Posterior cingulate gyrus (tissue), 11 donors: Measurements from ENCODE around the gene PKDREJ.
"Not testable (repeated sequence)": the region's sequence is repeated elsewhere in the genome, so short reads cannot be mapped to it uniquely, and the experiment has no call there.

ENCODE experiments used
- DNase-seq, 10 donors: peaks; one replicate each; pipeline versions ENCODE4 v3.0.0 to v3.0.0-alpha.2; 2020 to 2021; ENCODE audit warnings: mixed read lengths in 3 of 10
- intact Hi-C: fragments of 100-400 bp; cut with DNase I; formaldehyde crosslinking; loops from one replicate; pipeline ENCODE4 v1.15.1; 2023

Gene PKDREJ, protein sequence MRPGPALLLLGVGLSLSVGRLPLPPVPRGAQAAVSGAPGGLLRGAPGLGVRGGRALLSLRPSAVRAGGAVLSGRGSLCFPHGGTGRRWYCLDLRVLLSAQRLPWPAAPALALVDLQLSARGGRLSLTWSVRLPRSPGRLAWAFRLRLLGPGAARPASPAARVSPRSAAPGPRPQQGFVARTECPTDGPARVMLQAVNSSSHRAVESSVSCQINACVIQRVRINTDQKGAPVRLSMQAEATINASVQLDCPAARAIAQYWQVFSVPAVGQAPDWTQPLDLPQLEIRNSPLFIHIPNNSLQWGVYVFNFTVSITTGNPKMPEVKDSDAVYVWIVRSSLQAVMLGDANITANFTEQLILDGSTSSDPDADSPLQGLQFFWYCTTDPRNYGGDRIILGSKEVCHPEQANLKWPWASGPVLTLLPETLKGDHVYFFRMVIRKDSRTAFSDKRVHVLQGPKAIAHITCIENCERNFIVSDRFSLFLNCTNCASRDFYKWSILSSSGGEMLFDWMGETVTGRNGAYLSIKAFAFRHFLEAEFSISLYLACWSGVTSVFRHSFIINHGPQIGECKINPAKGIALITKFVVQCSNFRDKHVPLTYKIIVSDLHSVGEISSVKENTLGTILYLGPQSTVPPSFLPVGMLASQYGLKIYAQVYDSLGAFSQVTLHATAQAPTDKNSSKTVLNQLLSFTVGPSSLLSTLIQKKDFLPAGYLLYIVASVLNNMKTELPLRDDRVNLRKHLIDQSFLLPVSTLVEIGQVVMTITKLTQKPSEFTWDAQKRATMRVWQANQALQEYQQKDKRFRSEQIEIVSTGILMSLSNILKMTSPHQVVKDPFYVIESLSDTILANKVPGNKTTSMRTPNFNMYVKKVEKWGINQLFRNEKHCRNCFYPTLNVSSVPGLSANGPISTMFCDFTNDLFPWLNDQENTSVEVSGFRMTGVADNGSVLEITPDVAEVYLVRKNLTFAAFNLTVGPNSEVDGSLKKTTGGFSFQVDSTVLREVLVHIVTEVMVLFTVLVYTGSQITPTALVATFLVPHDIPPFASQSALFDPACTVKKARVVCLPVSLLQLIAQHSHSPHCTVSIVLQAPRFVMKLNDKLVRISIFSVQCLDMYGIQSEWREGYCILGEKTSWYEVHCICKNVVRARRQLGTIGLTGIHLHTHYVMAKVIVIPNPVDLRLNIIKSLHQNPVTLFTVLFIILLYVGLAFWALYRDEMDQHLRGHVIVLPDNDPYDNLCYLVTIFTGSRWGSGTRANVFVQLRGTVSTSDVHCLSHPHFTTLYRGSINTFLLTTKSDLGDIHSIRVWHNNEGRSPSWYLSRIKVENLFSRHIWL (N-terminal part only)

DNA sequence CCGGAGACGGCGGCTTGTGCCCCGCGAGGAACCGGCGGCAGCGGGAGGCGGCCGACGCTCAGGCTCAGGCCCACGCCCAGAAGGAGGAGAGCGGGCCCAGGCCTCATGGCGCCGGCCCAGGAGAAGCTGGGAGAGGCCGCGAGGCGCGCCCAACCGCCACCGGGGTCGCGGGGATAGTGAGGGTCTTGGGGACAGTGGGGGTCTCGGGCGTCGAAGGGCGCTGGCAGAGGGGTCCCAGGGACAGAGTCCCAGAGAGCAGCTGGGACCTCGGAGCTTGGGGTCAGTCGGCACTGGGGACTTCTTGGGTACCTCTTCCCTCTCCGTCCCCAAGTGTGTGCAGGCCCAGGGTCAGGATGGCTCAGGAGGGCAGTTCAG, at the start of gene PKDREJ:
PKDREJ (minus strand) TSS at position 128 of the 375 bp plus-strand sequence; CDS start at position 107, 21 bp downstream.
- peak in 2 of 10 donors; percentile 31 to 59 for DNase-seq
- intact Hi-C loops = no loop called here

DNA sequence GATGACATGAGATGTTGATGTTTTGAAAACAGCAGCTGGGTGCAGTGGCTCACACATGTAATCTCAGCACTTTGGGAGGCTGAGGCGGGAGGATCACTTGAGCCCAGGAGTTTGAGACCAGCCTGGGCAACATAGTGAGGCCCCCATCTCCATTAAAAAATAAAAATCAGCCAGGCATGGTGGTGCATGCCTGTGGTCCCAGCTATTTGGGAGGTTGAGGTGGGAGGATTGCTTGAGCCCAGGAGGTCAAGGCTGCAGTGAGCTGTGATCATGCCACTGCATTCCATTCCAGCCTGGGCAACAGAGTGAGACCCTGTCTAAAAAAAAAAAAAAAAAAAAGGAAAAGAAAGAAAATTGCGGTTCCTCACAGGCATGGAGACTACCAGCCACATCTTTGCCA, 49.7 kb upstream of the PKDREJ start:
- peak in 2 of 10 donors; percentile 10 to 21 for DNase-seq
- intact Hi-C loops = not testable (repeated sequence)

DNA sequence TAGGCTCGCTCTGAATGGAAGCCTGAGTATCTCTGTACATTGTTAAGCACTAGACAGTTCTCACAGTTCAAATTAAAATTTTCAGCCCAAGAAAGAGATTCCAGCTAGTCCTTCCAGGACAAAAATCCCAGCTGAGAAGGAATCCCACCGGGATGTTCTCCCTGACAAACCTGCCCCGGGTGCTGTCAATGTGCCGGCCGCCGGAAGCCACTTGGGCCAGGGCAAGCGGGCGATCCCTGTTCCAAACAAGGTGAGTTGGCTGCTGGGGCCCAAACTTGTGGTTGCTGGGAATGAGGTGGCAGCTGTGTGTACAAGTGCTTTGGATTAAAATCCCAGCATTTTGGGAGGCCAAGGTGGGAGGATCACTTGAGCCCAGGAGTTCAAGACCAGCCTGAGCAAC, 48.9 kb upstream of the PKDREJ start:
- DNase-seq = peak in 2 of 10 donors; percentile 49 to 67
- intact Hi-C loops = no loop called here

DNA sequence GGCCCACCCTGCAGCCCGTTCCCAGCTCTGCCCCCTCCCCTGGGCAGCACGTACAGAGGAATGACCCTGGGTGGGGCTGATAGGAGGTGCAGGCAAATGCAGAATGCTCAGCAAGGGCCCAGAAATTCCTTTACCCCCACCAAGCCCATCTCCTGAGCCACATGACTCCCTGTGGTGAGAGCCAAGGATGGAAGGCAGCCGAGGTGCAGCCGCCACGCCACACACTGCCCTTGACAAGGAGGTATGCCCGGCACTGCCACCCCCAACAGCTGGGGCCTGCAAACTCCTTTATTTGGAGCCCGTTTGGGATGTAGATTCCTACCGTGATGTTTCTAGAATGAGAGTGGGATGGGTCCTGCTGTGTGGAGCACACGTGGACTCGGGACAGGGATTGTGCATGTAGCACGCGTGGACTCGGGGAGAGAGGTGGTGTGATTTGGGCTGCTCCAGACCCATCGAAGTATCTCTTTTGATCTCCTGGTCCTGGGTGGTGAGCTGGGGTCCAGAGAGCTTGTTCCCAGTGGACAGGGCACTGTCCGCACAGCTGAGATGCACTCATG, 46.5 kb upstream of the PKDREJ start:
- intact Hi-C loops = no loop called here
- DNase-seq = peak in 2 of 10 donors; percentile 39 to 63

DNA sequence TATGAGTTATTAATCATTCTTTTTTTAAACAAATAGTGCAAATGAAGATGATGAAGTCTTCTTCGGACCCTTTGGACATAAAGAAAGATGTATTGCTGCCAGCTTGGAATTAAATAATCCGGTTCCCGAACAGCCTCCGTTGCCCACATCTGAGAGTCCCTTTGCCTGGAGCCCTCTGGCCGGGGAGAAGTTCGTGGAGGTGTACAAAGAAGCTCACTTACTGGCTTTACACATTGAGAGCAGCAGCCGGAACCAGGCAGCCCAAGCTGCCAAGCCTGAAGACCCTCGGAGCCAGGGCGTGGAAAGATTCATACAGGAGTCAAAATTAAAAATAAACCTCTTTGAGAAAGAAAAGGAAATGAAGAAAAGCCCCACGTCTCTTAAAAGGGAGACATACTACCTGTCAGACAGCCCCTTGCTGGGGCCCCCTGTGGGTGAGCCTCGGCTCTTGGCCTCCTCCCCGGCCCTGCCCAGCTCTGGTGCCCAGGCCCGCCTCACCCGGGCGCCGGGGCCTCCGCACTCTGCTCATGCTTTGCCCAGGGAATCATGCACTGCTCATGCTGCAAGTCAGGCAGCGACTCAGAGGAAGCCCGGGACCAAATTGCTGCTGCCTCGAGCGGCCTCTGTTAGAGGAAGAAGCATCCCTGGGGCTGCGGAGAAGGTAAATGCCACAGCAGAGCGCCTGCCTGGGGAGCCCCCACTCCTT, 45.3 kb upstream of the PKDREJ start:
- peak in 3 of 10 donors; percentile 29 to 76 (median 52) for DNase-seq

DNA sequence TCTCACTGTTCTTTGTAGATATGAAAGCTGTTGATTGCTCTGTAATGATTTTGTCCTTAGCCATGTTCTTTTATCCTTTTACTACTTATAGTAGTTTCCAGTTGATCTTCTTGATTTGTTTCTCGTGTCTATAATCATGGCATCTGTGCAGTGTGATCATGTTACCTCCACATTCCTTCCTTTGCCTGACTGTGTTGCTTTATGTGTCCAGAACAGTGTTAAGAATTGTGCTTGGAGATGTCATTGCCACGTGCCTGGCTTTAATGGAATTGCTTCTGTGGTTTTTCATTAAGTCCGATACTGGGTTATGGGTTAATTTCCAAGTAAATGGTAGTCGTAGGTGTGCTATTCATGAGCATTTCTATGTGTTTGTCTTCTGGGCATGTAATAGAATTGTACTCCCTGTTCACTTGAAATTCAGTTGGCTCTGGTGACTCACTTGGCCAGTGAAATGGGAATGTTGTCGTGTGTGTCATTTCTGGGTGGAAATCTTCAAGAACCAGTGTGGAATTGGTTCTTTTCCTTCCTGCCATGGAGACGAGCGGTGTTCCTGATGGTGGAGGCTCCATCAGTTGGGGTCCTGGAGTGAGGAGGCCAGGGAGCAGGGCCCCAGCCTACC, 40.3 kb upstream of the PKDREJ start:
- intact Hi-C loops = no loop called here
- DNase-seq = no peak

More for the DNA sequence above, 45.3 kb upstream of the PKDREJ start:
- intact Hi-C loops = no loop called here

DNA sequence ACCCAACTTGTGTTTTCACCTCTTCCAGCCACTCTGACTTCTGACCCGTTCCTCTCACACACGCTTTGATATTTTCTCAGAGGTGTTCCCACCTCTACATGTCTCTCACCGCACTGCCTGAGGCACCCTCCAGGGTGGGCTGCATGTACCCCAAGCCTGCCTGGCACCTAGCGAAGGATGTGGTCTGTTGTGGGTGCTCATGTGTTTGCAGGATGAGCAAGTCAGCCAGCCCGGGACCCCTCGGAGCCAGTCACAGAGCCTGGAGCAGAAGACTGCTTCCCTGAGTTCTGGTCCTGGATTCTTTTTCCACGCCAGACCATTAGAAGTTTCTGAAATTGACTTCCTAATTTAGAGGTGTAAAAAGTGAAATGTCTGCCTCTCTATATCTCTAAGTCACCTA, 37.3 kb upstream of the PKDREJ start:
- intact Hi-C loops = no loop called here
- DNase-seq = peak in 2 of 10 donors; percentile 25 to 55

DNA sequence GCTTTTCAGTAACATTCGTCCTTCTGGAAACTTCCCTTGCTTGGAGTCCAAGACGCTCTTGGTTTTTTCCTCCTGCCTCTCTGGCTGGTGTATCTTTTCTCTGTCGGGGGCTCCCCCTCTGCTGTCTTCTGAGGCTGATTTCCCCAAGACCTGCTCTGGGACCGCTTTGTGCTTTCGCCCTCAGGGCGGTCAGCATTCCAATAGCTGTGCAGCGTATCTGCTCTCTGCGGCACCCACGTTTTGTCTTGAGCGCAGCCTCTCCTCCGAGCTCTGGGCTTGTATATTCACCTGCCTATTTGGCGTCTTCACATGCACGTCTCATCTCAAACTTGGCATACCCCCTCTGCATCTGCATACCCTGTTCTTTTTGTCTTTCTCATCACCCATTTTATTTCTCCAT, 36.0 kb upstream of the PKDREJ start:
- DNase-seq = peak in 3 of 10 donors; percentile 40 to 70 (median 64)
- intact Hi-C loops = loop anchor here (5.0 kb wide), 2 partner anchors 33 to 177 kb away; no protein-coding TSS in a partner anchor

DNA sequence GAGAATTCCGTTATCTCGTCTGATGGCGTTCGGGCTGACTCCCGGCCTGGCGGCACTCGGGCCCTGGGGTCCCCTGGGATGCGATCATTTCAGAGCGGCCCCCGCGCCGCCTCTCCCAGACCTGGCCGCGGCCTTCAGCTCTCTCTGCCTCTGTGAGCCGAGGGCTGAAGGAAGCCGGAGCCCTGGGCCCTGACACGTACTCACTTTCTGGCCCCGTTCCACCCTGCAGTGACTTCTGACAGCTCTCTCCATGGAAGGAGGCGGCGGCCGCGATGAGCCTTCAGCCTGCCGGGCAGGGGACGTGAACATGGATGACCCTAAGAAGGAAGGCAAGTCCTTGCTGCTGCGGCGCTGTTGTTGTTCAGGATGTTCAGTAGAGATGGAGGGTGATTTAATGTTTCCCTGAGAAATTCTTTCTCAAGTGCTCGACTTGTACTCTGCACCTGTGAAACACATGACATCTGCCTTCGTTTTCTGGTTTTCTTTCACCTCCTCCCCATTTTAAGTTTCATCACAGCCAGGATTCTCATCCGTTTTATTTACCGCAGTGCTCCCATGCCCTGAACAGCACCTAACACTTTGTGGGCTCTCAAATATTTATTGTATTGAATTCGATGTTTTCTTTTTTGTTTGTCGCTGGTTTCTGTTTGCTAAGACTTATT, 34.1 kb upstream of the PKDREJ start:
- DNase-seq = peak in 1 of 10 donors; percentile 86
- intact Hi-C loops = loop anchor here (5.0 kb wide), 2 partner anchors 35 to 175 kb away; no protein-coding TSS in a partner anchor

DNA sequence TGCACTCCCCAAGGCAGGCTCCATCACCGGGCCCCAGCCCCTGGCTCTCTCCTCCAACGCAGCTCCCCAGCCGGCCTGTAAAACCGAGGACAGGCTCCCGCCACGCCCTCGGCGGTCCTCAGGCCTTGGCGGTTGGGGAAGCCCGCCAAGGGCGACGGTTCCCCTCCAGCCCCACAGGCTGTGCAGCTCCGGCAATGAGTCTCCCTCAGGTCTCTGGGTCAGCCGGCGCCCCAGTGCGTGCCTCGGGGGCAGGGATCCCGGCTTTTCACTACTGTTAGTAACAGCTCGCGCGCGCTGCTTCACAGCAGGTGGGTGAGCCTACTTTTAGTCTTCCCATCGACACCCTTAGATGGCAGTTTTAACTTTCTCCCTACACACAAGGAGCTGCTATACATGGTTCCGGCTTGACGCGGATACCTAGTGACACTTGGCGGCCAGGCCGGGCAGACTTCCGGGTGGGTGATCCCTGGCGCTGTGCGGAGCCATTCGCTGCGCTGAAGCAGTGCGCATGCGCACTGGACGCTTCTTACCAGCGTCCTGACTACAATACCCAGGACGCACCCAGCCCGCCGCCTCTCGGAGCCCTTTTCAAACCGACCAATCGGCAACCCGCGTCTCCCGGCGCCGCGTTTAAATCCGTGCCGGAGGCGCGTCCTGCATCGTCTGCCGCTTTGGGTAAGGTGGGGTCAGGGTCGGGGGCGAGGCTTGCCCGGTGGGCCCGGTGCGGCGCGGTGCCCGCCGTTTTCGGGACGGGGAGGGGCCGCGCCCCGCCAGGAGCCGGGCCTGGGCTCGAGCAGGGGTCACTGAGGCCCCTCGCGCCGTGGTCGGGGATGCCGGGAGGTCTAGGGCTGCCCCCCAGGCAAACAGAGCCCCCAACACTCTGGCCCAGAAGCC, 33.4 kb upstream of the PKDREJ start, which contains the start of gene GTSE1:
GTSE1 (plus strand) TSS at position 614 of the 894 bp plus-strand sequence. CDS start 531 bp downstream, outside the sequence.
- intact Hi-C loops = loop anchor here (1.0 to 5.0 kb wide), 4 partner anchors 36 to 174 kb away; partner anchors contain the start of genes CDPF1 and PPARA
- peak; percentile 94 to 99 (median 98) for DNase-seq

DNA sequence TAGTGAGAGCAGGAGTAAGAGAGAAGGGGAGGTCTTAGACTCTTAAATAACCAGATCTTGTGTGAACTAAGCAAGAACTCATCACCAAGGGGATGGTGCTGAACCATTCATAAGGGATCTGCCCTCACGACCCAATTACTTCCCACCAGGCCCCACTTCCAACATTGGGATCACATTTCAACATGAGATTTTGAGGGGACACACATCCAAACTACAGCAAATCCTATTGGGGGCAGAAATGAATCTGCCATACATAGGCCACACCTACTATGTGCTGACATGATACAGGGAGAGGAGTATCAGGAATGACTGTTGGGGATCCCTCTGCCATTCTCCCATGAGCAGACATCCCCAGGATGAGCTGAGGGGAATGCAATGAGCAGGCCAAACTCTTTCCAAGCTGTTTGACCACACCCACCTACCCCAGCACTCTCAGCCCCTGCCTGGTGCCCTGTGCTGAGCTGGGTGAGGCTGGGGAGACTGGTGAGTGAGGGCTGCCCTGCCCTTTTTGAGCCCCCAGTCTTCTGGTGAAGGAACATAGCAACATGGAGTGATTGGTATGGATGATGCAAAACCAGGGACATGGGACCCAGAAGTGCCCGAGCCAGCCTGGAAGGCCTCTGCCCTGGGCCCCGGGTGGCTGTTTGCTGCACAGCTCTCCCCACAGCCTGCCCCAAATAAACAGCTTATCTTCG, 32.3 kb upstream of the PKDREJ start:
- intact Hi-C loops = loop anchor here (5.0 kb wide), 2 partner anchors 37 to 173 kb away; no protein-coding TSS in a partner anchor
- DNase-seq = peak in 3 of 10 donors; percentile 44 to 66 (median 51)

DNA sequence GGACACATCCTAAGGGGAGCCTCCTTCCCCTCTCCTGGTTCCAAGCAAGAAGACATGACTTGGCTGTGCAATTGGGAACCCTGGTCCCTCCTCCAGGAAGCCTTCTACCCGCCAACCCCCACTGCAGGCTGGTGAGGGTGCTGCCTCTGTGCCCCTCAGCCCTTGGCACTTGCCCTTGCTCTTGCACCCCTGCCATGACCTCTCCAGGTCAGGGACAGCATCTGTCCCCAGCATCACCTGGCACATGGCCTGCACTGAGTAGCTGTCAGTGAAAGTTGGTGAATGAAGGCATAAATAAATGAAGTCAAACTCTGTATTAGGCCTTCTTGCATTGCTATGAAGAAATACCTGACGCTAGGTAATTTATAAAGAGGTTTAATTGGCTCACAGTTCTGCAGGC, 31.6 kb upstream of the PKDREJ start:
- intact Hi-C loops = loop anchor here (5.0 kb wide), 2 partner anchors 38 to 172 kb away; no protein-coding TSS in a partner anchor
- peak in 3 of 10 donors; percentile 45 to 70 (median 47) for DNase-seq

DNA sequence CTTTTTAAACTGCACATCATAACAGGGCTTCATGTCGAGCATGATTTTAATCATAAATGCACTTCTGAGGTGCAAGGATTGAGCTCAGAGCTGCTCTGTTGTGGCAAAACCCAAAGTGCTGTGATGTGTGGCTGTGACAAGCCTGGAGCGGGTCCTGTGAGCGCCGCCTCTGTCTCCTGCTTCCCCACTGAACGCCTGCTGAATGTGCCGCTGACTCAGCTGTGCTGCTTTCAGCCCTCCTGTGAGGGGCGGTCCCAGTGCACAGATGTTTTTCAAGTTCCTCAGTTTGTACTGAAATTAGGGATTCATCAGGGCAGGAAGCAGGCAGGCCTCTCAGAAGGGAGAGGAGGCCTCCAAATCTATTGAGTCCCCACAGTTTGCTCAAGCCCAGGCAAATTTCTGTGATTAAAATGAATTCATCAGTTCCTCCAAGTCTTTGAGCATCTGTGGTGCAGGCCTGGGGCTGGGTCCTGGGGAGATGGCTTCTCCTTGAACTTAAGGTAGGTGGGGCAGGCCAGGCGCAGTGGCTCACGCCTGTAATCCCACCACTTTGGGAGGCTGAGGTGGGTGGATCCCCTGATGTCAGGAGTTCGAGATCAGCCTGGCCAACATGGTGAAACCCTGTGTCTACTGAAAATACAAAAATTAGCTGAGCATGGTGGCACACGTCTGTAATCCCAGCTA, 30.6 kb upstream of the PKDREJ start:
- intact Hi-C loops = no loop called here
- DNase-seq = peak; percentile 28 to 95 (median 59)

DNA sequence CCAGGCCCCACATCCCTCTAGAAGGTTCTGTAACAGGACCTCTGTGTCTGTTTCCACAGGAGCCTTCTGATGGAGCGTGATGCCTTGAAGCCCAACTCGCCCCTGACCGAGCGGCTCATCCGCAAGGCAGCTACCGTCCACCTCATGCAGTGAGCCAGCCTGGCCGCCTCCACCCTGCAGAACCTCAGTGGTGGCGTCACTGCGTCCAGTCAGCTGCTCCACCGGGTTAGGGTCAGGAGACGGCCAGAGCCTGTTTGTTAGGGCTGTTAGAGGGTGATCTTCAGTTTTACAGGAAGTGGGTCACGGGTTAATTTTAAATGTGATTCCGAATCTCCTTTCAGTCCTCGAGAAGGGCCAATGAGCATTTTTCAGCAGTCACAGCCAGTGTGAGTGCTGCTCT, 29.6 kb upstream of the PKDREJ start:
- intact Hi-C loops = no loop called here
- peak in 3 of 10 donors; percentile 55 to 78 (median 73) for DNase-seq

DNA sequence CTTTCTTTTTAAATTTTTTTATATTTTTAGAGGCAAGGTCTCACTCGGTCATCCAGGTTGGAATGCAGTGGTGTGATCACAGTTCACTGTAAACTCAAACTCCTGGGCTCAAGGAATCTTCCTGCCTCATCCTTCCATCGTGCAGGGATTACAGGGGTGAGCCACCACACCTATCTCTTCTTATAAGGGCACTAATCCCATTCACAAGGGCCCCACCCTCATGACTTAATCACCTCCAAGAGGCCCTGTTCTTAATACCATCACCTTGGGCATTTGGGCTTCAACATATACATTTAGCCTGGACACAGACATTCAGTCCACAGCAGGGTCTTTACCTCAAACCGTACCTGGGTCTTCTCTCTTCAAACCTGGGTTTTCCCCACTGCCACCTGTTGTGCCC, 29.0 kb upstream of the PKDREJ start:
- intact Hi-C loops = no loop called here
- DNase-seq = no peak
